Bronchial epithelial cell (primary cell): ENCODE measurements around the gene SPRR2F. TPM values are rescaled to one million over a fixed set of nuclear protein-coding genes. Genes with fewer than 3 reads are reported as not detected.
A peak's percentile ranks its signal among the peaks of the same experiment; 100 is the strongest.

Experiments used
- DNase-seq: peaks from one replicate; pipeline ENCODE4 v3.0.0-alpha.2; 2010; ENCODE audit warnings: low read depth
- FAIRE-seq: peaks from 2 replicates; lab custom pipeline; 2011; peaks lifted over from hg19 to GRCh38; lab: Jason Lieb, UNC
- H3K27me3 ChIP-seq: 2 replicates; pipeline ENCODE4 v1.5.1; 2011; ENCODE audit warnings: low read length; ENCODE audit not compliant: control insufficient read depth, insufficient read depth
- H3K36me3 ChIP-seq: 2 replicates; pipeline ENCODE4 v1.5.1; 2011; ENCODE audit warnings: low read length; ENCODE audit not compliant: control insufficient read depth, insufficient read depth
- H3K4me3 ChIP-seq: 2 replicates; pipeline ENCODE4 v1.5.1; 2011; ENCODE audit warnings: mild to moderate bottlenecking, low read depth, low read length, control low read depth
- total RNA-seq: library from RNA; depleted of rRNA; stranded (reverse); fragments of >200 nt; gene quantifications from 2 replicates; pipeline ENCODE4 v1.2.1, GENCODE V29; 2014
- TF ChIP-seq, protein P1 (sequence below): IDR thresholded peaks from 2 replicates; pipeline ENCODE4 v1.5.1; 2011; ENCODE audit warnings: mild to moderate bottlenecking, moderate library complexity, low read length, control low read depth, inconsistent platforms; ENCODE audit not compliant: insufficient read depth, severe bottlenecking

SPRR2F gene
- total RNA-seq, 1 donor from 2014 or later, result not detected

DNA sequence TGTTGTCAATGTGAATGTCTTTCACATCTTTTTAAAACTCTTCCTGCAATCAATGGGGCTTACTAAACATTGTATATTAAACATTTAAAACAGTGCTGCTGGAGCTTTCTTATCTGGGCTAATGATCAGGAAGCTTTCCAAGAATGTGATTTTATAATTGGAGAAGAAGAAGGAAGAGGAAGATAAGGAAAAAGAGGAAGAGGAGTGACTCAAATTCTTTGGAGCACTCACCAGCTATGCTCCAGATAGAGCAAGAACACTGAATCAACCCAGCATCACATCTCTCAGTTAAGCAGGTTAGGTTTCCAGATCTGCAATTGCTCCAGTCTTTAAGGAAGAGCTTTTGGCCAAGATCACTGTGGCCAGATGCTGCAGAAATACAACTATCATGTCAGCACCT lies 17.6 kb downstream of the SPRR2F start:
- FAIRE-seq (no peak), DNase-seq (no peak)
- Histone ChIP-seq H3K36me3 (no peaks in the 10 kb centered on the region), H3K4me3 (no peak overlapping the region), H3K27me3 (no peaks in the 10 kb centered on the region)
- TF ChIP-seq, protein P1, sequence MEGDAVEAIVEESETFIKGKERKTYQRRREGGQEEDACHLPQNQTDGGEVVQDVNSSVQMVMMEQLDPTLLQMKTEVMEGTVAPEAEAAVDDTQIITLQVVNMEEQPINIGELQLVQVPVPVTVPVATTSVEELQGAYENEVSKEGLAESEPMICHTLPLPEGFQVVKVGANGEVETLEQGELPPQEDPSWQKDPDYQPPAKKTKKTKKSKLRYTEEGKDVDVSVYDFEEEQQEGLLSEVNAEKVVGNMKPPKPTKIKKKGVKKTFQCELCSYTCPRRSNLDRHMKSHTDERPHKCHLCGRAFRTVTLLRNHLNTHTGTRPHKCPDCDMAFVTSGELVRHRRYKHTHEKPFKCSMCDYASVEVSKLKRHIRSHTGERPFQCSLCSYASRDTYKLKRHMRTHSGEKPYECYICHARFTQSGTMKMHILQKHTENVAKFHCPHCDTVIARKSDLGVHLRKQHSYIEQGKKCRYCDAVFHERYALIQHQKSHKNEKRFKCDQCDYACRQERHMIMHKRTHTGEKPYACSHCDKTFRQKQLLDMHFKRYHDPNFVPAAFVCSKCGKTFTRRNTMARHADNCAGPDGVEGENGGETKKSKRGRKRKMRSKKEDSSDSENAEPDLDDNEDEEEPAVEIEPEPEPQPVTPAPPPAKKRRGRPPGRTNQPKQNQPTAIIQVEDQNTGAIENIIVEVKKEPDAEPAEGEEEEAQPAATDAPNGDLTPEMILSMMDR, result no peak

DNA sequence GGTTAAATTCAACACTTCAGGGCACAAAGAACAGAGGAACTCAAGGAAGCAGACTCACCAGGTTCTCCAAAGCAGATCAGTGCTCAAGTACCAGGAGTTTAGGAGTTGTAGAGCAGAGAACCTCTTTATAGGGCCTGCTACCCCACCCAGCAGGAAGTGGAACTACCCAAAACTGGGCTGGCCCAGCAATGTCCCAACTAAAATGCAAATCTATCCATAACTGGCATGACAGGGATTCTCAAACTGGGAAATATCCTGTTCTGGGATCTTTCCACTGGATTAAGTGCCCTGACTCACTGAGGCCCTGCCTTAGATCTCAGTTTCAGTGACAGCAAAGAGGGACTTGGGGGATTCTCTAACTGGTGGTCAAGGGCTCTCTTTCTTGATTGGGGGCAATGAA lies 18.9 kb downstream of the SPRR2F start, which contains the start of gene SPRR2E:
Gene SPRR2E (minus strand): TSS at position 101 of the 400 bp plus-strand sequence. CDS start 775 bp downstream, outside the sequence.
- TF ChIP-seq, protein P1, result no peak
- FAIRE-seq, result no peak
- DNase-seq, result no peak
- no peak within 1 kb of the TSS for H3K4me3 ChIP-seq
- no peaks in the 10 kb centered on the region for H3K27me3 ChIP-seq
- H3K36me3 ChIP-seq, result no peaks in the 10 kb centered on the region

- DNase-seq (no peak), FAIRE-seq (no peak)
- TF ChIP-seq, protein P1, result no peak
- H3K36me3 ChIP-seq, result no peaks in the 10 kb centered on the region
- H3K4me3 ChIP-seq, result no peak overlapping the region
- no peaks in the 10 kb centered on the region for H3K27me3 ChIP-seq
Observed at GRCh38 chr1:153087652-153088051, 25.7 kb downstream of the SPRR2F start.

DNA sequence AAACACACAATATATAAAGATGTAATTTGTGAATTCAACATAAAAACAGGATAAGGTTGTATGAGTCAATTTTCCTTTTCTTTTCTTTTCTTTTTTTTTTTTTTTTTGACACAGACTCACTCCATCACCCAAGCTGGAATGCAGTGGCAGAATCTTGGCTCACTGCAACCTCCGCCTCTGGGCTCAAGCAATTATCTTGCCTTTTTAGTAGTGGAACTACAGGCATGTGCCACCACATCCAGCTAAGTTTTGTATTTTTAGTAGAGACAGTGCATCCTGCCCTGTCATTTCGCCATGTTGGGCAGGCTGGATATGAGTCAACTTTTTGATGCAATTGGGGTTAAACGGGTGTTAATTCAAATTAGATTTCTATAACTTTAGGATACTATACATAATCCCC lies 31.6 kb downstream of the SPRR2F start:
- Histone ChIP-seq H3K4me3 (no peak overlapping the region), H3K27me3 (no peaks in the 10 kb centered on the region), H3K36me3 (no peaks in the 10 kb centered on the region)
- FAIRE-seq (no peak), DNase-seq (no peak)
- TF ChIP-seq, protein P1, result no peak

DNA sequence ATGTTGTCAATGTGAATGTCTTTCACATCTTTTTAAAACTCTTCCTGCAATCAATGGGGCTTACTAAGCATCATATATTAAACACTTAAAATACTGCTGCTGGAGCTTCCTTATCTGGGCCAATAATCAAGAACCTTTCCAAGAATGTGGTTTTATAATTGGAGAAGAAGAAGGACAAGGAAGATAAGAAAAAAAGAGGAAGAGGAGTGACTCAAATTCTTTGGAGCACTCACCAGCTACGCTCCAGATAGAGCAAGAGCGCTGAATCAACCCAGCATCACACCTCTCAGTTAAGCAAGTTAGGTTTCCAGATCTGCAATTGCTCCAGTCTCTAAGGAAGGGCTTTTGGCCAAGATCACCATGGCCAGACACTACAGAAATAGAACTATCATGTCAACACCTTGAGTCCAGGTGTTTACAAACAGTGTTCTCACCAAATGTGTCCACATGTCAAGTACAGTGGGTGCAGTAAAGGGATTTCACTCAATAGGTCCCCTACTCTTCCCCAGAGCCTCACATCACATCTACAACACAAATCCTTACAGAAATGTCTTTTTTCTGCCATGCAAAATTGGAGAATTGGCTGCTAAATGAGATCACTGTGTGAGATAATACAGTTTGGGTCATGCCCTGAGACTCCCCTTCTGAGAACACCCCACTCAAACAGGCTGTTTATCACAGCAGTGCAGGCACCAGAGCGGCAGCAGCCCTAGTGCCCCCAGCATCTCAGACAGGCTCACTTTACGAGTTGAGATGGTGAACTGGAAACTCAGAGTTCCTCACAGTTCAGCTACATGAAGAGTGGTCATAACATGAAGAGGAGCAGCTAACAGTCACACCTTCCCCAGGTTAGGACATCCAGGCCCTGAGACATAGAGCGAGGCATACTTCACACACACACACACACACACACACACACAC lies 40.2 kb downstream of the SPRR2F start:
- TF ChIP-seq, protein P1, result no peak
- Histone ChIP-seq H3K4me3 (no peak overlapping the region), H3K27me3 (peaks cover 2% of the 10 kb centered on the region), H3K36me3 (no peaks in the 10 kb centered on the region)
- FAIRE-seq (peak; percentile 79), DNase-seq (no peak)
